PFSK-1 (cell line): ENCODE data around the gene AFDN.

Source experiments
- FOXP2 ChIP-seq: optimal IDR thresholded peaks from 2 replicates; pipeline ENCODE3; 2011; ENCODE audit warnings: borderline replicate concordance, control low read depth, inconsistent platforms; ENCODE audit not compliant: insufficient read depth; ENCODE audit errors: extremely low read length, extremely low read depth
- POLR2AphosphoS5 ChIP-seq: IDR thresholded peaks from 2 replicates; pipeline ENCODE4 v1.6.1; 2012; ENCODE audit warnings: low read depth, mild to moderate bottlenecking, control low read depth, low read length, moderate library complexity
- SIN3A ChIP-seq: IDR thresholded peaks from 2 replicates; pipeline ENCODE4 v1.6.1; 2012; ENCODE audit warnings: mild to moderate bottlenecking, low read length, moderate library complexity, borderline replicate concordance; ENCODE audit not compliant: insufficient read depth
- TAF1 ChIP-seq: IDR thresholded peaks from 2 replicates; pipeline ENCODE4 v1.6.1; 2012; ENCODE audit warnings: low read length, control low read depth, borderline replicate concordance; ENCODE audit not compliant: insufficient read depth
- TF ChIP-seq, protein P1 (sequence below), 2 experiments: IDR thresholded peaks; 2 replicates each; pipeline versions ENCODE4 v1.6.1 to v1.8.0; 2011 to 2012; ENCODE audit warnings: low read depth in 2 of 2, low read length in 2 of 2, control low read depth in 1 of 2, inconsistent platforms in 1 of 2, mild to moderate bottlenecking in 1 of 2, moderate library complexity in 1 of 2; ENCODE audit not compliant: insufficient read depth in 1 of 2

The AFDN gene

DNA sequence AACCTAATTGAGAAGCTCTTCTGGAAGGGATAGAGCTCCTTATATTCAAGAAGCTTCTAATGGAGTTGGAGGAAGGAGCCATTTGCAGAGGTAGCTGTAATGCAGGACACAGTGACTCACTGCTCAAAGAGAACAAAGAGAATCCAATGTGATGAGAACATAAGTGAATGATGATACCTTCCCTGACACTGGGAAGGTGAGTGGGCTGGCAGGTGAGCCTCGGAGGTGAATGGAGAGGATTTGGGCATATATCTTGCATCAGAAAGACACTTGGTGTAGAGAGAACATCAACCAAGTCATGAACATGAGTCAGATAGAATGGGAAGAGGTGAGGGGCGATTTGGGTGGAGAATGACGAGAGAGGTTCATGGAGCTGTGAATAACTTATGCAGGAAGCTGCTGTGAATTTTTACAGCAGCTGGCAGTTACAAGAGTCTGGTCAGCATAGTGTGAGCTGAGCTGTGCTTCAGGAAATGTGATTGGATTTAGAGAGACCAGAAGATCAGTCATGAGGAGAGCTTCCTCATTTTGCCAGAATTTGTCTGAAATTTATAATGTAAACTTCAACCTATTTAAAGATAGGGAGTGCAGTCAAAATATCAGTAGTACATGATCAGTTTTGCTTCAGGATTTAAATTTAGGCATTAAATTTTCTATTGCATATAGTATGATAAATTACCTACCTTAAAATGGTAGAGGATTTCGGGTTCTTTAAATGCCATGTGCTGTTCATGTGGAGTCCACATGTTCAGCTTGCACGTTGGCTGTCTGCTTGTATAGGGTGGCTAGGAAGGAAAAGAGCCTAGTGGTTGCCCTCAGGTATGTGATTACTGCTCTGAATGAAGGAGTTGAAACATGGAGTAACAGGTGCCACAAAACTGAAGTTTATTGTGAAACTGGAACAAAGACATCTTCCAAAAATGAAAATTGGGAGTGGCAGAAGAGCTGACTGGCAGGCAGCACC lies 111.5 kb downstream of the AFDN start:
- TF ChIP-seq TAF1 = no peak
- no peak for TF ChIP-seq FOXP2
- TF ChIP-seq POLR2AphosphoS5 = no peak
- no peak for TF ChIP-seq SIN3A
- TF ChIP-seq, protein P1, sequence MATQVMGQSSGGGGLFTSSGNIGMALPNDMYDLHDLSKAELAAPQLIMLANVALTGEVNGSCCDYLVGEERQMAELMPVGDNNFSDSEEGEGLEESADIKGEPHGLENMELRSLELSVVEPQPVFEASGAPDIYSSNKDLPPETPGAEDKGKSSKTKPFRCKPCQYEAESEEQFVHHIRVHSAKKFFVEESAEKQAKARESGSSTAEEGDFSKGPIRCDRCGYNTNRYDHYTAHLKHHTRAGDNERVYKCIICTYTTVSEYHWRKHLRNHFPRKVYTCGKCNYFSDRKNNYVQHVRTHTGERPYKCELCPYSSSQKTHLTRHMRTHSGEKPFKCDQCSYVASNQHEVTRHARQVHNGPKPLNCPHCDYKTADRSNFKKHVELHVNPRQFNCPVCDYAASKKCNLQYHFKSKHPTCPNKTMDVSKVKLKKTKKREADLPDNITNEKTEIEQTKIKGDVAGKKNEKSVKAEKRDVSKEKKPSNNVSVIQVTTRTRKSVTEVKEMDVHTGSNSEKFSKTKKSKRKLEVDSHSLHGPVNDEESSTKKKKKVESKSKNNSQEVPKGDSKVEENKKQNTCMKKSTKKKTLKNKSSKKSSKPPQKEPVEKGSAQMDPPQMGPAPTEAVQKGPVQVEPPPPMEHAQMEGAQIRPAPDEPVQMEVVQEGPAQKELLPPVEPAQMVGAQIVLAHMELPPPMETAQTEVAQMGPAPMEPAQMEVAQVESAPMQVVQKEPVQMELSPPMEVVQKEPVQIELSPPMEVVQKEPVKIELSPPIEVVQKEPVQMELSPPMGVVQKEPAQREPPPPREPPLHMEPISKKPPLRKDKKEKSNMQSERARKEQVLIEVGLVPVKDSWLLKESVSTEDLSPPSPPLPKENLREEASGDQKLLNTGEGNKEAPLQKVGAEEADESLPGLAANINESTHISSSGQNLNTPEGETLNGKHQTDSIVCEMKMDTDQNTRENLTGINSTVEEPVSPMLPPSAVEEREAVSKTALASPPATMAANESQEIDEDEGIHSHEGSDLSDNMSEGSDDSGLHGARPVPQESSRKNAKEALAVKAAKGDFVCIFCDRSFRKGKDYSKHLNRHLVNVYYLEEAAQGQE (IDR thresholded peaks at IDR 0.05; ENCODE audit: insufficient read depth in 1 of 2, low read depth in 2 of 2, low read length in 2 of 2) = no peak

DNA sequence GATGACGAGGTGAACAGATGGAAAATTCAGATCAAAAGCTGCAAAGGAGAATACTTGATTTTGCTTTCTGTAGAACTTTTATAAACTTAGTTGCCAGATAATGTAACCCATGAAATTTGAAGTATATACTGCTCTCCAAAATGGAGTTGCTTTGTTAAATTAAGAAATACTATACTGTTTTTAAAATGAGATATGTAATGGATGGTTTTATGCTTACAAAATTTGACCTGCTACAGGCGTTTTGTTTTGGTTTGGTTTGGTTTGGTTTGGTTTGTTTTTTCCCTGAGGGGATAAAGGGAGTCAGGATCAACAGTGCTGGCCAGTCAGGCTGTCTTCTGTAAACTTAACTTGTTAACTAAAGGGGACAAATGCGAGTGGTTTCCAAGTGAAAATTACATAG lies 115.1 kb downstream of the AFDN start:
- TF ChIP-seq FOXP2 = no peak
- TF ChIP-seq TAF1 = no peak
- no peak for TF ChIP-seq SIN3A
- no peak for TF ChIP-seq POLR2AphosphoS5
- TF ChIP-seq, protein P1 (IDR thresholded peaks at IDR 0.05; ENCODE audit: insufficient read depth in 1 of 2, low read depth in 2 of 2, low read length in 2 of 2) = no peak

DNA sequence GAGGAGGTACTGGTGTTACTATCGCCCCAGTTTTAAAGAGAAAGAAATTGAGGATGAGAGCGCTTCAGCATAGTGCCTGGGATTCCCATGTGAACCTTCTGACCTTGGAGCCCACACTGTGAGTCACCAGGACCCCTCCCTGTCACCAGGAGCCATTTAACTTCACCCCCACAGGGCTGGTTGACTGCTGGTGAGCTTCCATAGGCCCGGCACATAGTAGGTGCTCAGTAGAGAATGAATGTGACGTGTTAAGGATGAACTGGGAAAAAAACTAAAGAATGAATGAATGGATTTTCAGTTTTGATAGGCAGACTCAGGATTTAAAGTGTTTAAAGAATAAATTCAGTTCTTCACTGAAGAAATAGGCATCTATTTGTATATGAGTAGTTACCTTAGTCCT lies 117.4 kb downstream of the AFDN start:
- TF ChIP-seq FOXP2 (no peak), POLR2AphosphoS5 (no peak), TAF1 (no peak), SIN3A (no peak)
- TF ChIP-seq, protein P1 (IDR thresholded peaks at IDR 0.05; ENCODE audit: insufficient read depth in 1 of 2, low read depth in 2 of 2, low read length in 2 of 2) = no peak

DNA sequence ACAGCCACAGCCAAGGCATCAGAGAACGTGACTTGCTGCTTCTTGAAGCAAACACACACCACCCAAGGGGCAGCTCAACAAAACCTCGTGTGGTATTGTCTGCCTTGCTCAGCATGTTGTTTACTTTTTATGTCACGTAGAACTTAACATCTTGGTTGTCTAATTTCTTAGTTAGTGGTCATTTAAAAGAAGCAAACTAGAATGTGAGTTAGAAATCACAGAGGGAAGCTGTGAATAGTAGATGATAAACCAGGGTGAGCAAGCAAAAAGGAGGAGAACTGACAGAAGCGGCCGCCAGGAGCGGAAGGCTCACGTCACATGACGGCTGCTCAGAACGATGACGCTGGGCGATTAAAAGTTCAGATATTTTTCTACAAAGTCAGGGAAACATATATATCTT lies 119.3 kb downstream of the AFDN start:
- TF ChIP-seq, protein P1 (IDR thresholded peaks at IDR 0.05; ENCODE audit: insufficient read depth in 1 of 2, low read depth in 2 of 2, low read length in 2 of 2) = no peak
- TF ChIP-seq TAF1 (no peak), POLR2AphosphoS5 (no peak), FOXP2 (no peak), SIN3A (no peak)
